HL-60 (cell line): Measurements from ENCODE around the gene FOXP1.

Source experiments
- CTCF ChIP-seq: IDR thresholded peaks from one replicate; pipeline ENCODE4 v1.5.1; 2011; ENCODE audit warnings: low read length, control low read depth, inconsistent platforms; ENCODE audit not compliant: insufficient read depth
- REST ChIP-seq: IDR thresholded peaks from 2 replicates; pipeline ENCODE4 v1.6.1; 2012; ENCODE audit warnings: low read depth; ENCODE audit not compliant: insufficient replicate concordance

- TF ChIP-seq REST (no peak), CTCF (no peak)
Observed at GRCh38 chr3:71132995-71133730, 450.4 kb downstream of the FOXP1 start.
